Measurements from ENCODE around the gene ACAA1. TPM values are rescaled to one million over a fixed set of nuclear protein-coding genes. Genes with fewer than 3 reads are reported as not detected.
"Not testable (repeated sequence)": the region's sequence is repeated elsewhere in the genome, so short reads cannot be mapped to it uniquely, and the experiment has no call there.

ACAA1 gene
- polyA plus RNA-seq, 3 donors from 2014 or later = 74.8 to 113 (median 82.8) TPM

- H3K27ac Mint-ChIP-seq; H3K4me3 Mint-ChIP-seq; H3K4me1 Mint-ChIP-seq; H3K9me3 Mint-ChIP-seq; H3K27me3 Mint-ChIP-seq (ENCODE audit: low read depth in 3 of 3); DNase-seq; H3K36me3 Mint-ChIP-seq: not testable (repeated sequence)
Measured at GRCh38 chr3:38077073-38077472, 59.9 kb downstream of the ACAA1 start.

Other genes with a start within 250 kb of the ACAA1 start
- 10 to 100 TPM; 12.9 to 15.7 (median 14.6) TPM for gene VILL, start 146.3 kb downstream of the ACAA1 start, polyA plus RNA-seq
- 10 to 100 TPM; 11.6 to 18.0 (median 12.1) TPM for gene PLCD1, start 107.5 kb downstream of the ACAA1 start, polyA plus RNA-seq
- 1 to 10 TPM in 1 of 3 donors, under 1 TPM in 2; 0.16 to 2.4 (median 0.84) TPM for gene DLEC1, start 97.9 kb downstream of the ACAA1 start, polyA plus RNA-seq
- 100 to 1,000 TPM in 2 of 3 donors, 10 to 100 TPM in 1; 94.0 to 205 (median 129) TPM for gene MYD88, start 1.5 kb upstream of the ACAA1 start, polyA plus RNA-seq
- 10 to 100 TPM; 13.1 to 16.1 (median 13.5) TPM for gene OXSR1, start 28.4 kb upstream of the ACAA1 start, polyA plus RNA-seq
- gene SLC22A13, start 128.7 kb upstream of the ACAA1 start, polyA plus RNA-seq = not detected
- not detected for gene SLC22A14, start 145.2 kb upstream of the ACAA1 start, polyA plus RNA-seq
- 1 to 10 TPM; 1.2 to 1.5 (median 1.4) TPM for gene XYLB, start 209.7 kb upstream of the ACAA1 start, polyA plus RNA-seq